NAMALWA (cell line): ENCODE results near the gene TBX1.
"Not testable (repeated sequence)": the region's sequence is repeated elsewhere in the genome, so short reads cannot be mapped to it uniquely, and the experiment has no call there.

Experiments used
- DNase-seq: peaks from one replicate; pipeline ENCODE4 v3.0.0-alpha.2; 2015; ENCODE audit warnings: low spot score

Gene TBX1

DNA sequence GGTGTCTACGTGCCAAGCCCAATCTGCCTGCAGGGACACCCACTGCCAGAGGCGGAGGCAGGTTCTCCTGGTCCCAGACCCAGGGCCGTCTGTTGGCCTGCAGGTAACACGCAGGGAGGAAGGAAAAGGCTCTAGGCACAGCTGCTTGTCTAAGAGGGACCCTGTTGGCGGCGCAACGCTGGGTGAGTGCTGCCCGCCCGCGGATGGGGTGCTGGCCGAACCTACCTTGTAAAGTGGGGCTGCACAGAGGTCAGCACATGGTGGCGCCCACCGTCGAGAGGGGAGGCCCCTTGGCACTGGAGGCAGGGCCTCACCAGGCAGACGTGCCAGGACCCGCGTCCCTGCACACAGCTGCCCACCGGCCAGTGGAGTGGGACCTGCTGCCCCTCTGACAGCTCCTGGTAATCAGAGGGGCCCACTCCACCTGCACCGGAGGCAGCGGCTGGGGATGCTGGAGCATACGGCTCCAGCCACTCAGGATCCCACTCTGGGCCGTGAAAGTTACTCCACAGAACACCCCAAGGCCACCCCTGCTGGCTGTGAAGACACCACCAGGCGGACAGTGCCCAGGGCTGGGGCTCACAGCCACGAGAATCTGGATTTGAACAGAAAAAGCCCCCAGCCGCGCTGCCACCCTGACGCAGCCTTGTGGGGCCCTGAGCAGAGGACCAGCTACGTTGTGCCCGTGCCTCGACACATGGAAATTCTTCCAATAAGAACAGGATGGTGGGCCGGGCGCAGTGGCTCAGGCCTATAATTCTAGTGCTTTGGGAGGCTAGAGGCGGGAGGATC is 24.0 kb downstream of the TBX1 start:
- no peak for DNase-seq

DNA sequence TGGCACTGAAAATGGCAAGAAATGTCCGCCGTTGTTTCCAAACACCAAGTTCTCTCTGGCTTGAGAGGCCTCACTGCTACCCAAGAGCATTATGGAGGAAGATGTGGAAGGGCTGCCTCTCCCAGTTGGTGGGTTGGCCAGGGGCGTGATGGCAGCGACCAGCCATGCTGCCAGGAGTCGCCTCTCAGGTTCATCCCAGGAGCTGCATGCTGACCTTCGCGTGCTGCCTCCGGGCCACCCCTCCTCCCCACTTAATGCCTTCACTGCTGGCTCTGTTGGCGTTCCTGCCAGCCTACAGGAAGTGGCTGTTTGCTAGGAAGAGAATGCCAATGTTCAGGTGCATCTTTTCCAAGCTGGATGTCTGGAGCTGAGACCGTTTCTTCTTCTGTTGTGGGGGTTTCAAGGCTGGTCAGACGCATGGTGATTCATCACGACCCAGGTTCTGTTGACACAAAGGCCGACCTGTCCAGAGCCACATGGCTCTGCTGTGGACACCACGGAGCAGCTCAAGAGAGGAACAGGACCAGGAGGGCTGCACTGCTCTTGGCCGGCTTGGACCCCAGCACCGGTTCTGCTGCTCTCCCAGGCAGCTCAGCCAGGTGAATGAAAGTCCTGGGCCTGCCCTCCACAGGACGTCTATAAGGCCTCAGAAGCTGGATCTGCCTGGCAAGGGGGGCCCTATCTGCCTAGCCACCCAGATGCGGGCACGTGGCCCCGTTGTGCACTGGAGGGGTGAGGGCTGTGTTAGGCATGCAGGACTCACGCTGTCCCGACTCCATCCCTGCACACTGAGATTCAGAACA is 25.1 kb downstream of the TBX1 start:
- no peak for DNase-seq

DNA sequence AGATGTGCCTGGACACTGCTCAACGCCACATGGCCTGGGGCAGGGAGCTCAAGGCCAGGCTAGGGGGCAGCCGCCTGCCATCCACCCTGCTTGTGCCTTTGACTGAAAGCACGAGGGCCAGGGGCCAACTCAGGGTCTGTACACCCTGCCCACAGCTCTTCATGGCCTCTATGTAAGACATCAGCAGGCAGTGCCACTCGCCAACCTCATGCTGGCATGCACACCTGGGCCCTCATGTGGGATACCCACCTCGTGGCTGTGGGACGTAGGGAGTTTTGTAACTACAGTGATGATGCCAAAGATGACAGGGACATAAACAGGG is 25.6 kb downstream of the TBX1 start:
- no peak for DNase-seq

DNA sequence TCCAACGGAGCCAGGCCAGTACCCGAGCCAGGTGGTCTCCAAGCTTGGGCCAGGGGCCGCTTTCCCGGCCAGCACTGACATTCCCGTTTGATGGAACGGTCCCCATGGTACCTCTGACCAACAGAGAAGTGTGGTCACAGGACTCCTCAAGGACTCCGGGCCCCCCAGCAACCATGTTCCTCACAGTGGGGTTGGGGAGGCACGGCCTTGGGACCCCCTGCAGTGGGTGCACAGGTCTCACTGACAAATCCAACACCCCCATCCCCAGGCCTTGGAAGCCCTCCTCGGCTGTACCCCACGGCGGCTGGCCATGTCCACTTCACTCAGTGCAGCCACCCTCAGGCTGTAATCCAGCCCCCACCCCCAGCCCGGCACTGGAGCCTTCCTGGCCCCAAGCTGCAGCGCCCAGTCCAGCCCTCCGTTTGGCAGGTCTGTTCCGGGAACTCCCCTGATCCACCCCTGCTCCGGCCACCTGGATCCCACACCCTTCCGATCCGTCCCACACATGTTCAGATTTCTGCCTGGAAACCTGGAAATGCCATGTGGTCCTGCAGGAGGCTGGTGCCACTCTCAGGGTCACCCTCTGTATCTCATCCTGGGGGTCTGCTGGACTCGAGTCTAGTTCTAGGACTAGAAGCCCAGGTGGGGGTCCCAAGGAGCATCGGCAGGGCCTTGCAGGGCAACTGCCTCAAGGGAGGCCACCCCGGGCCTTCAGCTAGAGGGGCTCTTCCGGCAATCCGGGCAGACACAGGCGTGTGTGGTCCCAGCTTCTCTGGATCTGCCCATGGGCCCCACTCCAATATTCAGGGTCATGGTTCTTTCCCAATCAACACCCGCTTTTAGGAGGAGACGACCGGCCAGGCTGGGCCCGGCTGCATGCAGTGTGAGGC is 26.6 kb downstream of the TBX1 start:
- no peak for DNase-seq

DNA sequence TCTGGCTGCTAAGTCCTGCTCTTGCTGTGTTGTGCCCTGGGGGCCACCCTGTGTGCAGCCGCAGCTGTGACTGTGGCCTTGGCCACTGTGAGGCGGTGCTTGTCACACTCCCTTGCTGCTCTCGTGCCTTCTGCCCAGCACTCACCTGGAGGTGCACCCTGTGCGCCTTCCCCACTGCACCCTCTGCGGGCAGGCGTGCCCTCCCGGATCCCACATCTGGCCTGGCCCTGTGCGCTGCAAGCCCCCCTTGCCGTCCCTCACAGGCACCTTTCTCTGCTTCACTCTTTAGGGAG is 27.2 kb downstream of the TBX1 start:
- DNase-seq: no peak

DNA sequence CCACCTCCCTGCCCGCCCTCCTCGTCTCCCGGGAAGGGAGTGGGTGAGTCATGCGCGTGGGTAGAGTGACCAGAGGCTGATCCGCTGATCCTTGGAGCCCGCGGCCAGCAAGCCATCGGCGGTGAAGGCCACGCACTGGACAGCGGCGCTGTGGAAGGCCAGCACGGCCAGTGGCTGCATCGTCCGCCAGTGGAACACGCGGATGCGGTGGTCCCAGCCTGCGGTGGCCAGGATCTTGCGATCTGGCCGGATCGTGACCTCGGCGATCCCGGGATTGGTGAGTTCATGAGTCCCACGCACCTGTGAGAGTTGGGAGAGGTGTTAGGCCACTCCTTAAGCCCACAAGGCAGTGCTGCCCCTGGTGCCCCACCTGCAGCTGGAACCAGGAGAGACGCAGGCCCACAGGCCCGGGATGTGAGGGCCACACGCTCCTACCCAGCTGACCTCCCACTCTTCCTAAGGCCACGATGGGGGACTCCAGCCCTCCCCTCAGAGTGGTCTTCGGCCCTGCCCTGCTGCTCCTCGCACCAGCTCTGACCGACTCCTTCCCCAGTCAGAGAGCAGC is 28.2 kb downstream of the TBX1 start:
- DNase-seq: no peak

DNA sequence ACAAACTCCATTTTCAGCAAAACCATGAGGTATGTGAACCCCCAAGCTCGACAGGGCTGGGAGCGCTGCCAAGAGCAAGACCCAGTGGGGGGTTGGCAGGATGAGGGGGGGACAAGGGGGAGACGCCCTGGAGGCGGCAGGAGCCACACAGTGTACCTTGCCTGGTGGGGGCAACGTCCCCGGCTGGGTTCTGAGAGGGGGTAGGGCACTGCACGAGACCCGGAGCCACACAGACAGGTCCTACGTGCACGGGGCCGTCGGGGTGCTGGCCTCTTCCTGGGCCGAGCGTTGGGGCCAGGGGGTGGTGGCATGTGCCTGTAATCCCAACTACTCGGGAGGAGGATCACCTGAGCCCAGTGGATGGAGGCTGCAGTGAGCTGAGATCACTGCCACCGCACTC is 28.8 kb downstream of the TBX1 start:
- no peak for DNase-seq

DNA sequence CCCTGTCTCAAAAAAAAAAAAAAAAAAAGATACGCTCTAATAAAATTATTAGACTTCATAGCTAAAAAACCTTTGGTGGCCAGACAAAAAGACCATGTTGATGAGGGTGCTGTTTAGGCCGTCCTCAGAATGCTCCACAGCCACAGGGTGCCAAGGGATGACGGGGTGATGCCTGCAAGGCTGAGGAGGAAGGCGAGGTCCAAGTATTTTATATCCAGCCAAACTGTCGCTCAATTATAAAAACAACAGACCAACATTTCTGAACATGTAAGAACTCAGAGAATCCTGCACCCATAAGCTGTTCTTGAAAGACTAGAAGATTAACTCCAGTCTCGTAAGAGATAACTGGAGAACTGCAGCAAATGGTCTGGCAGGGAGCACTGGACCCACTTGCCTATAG is 29.2 kb downstream of the TBX1 start:
- no peak for DNase-seq

DNA sequence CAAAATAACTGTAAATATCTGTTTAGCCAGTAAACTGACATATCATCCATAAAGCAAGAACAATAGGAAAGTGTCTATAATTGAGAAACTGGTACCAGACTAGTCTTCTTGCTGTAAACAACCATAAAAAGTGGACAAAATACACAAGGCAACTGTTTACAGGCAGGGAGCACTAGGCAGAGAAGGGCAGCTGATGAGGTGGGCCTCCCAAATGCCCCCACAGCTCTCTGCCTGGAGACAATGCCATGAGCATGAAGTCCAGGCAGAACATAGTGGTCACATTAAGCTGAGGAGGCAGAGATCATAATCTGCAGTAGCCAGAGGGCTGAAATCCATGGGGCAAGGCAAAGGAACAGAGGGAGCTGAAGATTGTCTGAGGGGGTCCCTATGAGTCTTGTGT is 30.7 kb downstream of the TBX1 start:
- DNase-seq: no peak

DNA sequence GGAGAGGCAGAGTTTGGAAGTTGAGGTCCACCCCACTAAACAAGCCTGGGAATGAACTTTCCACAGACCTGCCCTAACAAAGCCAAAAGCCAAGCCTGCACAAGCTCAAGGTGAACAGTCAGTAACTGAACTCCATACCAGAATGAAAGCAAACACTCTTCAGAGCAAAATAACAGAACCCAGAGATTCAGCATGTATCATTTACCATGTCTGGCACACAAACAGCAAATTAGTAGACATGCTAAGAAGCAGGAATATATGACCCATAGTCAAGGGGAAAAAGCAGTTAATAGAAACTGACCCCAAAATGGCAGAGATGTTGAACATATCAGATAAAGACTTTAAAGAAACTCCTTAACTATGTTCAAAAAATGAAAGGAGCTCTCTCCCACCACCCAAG is 31.3 kb downstream of the TBX1 start:
- DNase-seq: no peak

DNA sequence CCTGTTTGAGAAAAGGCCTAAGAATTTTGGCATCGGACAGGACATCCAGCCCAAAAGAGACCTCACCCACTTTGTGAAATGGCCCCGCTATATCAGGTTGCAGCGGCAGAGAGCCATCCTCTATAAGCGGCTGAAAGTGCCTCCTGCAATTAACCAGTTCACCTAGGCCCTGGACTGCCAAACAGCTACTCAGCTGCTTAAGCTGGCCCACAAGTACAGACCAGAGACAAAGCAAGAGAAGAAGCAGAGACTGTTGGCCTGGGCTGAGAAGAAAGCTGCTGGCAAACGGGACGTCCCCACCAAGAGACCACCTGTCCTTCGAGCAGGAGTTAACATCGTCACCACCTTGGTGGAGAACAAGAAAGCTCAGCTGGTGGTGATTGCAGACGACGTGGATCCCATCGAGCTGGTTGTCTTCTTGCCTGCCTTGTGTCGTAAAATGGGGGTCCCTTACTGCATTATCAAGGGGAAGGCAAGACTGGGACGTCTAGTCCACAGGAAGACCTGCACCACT is 31.9 kb downstream of the TBX1 start:
- not testable (repeated sequence) for DNase-seq

DNA sequence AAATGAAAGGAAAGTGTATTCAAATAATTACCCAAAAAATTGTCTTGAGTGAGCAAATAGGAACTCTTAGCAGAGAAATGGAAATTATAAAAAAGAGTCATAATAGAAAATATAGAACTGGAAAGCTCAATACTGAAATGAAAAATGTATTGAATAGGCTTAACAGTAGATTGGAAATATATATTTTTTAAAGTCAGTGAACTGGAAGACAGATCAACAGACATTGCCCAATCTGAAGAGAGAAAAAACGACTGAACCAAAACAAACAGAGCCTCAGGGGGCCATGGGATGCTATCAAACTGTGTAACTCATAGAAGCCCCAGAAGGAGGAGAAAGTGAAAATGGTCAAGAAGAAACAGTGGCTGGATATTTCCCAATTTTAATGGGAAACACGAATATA is 32.6 kb downstream of the TBX1 start:
- DNase-seq: no peak

DNA sequence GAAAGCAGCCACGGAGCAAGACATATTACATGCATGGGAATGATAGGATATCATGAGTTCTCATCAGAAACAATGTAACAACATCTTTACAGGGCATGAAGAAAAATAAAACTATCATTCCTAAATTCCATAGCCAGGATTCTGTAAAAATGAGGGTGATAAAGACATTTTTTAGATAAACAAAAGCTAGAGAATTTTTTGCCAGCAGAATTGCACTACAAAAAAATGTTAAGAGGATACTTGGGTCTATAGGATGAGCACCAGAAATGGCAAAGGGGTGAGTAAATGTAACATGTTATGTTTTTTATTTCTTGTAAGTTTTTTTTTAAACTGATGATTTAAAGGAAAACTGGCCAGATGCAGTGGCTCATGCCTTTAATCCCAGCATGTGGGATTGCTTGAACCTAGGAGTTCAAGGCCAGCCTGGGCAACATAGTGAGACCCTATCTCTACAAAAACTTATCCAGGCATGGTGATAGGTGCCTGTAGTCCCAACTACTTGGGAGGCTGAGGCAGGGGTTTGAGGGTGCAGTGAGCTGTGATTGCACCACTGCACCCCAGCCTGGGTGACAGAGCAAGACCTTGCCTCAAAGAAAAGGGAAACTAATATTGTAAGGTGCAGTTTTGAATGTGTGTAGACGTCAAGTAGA is 33.2 kb downstream of the TBX1 start:
- no peak for DNase-seq

DNA sequence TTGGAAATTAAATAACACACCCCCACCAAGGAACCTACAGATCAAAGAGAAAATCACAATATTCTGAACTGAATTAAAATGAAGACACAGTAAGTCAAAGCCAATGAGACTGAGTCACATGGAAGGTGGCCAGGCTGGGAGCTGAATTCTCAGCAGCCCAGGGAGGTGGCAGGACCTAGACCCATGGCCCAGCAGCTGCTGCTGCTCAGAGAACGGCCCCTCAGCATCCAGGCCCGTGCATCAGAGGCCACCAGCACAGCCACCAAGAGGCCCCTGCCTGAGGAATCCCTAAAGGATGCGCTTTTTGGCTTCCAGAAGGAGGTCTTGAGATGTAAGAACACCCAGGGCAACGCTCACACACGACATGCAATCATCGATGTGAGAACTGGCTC is 35.0 kb downstream of the TBX1 start:
- no peak for DNase-seq

DNA sequence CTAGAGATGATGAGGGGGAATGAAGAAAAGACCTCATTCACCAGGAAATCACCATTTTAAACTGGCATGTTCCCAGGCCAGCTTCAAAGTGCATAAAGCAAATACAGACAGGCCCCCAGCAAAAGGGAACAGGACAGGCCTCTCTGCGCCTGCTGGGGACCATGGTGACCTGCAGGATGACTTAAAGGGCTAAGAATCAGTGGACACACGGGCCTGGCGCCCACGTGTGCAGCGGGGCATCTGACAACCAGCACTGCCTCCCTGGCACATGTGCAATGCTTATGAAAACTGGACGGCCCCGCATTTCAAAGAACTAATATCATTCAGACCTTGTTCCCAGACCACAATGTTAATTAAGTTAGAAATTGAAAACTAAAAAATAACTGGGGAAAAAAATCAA is 35.6 kb downstream of the TBX1 start:
- no peak for DNase-seq

DNA sequence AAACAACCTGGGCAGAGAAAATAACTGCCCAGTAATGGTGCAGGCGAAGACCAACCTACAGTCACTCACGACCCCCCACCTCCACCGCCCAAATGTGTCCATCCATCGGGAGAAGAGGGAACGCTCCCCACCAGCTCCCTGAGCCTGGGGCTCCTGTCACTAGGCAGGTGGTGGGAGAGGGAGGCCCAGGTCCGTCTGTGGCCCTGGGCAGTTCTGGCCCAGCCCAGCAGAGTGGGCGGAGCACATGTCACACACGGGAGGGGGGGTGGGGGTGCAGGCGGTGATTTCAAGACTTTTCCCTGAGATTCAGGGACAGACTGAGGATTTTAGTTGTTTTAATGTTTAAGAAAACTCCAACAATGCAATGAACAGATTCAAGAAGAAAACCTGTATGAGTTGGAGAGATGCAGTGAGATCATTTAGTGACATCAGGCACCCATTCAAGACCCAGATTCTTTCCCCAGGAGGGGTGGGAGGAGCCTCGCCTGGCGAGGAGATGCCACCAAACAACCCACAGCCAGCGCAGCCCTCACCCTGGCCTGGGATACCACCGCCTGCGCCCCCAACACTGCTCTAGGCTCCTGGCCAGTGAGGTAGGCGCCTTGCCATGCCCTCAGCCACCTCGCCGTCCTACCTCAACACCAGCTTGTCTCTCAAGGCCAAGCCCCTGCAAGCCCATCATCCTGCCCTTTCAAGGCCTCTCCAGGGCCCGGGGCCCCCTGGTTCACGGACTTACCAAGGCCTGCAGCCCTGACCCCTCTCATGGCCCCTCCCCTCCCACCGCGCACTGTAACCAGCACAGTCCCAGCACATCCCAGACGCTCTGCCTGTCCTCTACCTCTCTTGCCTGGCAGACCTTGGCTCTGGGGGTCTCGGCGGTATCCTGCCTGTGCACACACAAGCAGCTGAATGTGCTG is 36.8 kb downstream of the TBX1 start:
- DNase-seq: no peak

DNA sequence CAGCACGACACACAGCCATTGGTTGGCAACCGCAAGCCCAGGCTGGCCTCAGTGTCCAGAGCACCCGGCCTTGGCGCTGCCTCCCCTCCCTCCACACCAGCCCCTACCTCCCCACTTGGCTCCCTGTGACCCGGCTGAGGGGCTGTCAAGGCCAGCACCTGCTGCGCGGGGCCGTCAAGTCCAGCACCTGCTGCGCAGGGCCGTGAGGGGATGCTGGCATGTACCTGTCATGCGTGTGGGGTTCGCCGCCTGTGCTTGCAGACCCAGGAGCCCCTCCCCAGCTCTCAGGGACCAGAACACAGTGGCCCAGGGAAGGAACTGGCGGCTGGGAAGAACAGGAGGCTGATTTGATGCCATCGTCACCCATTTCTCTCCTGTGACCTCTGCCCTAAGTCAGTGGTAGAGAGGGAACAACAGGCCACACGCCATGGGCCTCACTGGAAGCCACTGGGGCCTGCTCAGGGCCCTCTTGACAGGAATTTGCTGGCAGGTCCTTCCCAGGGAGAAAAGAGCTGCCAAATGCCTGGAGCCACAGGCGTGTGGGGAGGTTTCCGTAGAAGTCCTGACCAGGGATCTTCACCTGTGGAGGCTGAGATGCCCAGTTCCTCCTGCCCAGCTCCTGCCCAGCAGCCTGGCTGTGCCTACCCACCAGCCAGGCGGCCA is 37.6 kb downstream of the TBX1 start:
- no peak for DNase-seq

DNA sequence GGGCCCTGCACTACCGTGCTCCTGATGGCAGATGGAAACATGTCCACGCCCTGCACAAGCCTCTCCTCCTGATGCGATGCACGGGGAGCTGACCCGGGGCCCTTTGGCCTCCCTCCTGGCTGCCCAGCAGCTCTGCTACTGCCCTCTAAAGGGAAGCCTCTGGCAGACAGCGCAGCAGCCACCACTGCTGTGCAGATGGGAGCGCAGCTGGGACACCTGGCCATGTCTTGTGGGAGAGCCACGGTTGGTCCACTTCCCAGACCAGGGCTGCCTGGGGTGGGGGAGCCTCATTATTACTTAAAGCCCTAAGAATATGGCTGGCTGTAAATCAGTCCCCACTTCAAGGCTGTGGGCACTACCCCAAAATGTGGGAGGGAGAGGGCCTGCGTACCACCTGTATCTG is 38.3 kb downstream of the TBX1 start:
- DNase-seq: no peak

DNA sequence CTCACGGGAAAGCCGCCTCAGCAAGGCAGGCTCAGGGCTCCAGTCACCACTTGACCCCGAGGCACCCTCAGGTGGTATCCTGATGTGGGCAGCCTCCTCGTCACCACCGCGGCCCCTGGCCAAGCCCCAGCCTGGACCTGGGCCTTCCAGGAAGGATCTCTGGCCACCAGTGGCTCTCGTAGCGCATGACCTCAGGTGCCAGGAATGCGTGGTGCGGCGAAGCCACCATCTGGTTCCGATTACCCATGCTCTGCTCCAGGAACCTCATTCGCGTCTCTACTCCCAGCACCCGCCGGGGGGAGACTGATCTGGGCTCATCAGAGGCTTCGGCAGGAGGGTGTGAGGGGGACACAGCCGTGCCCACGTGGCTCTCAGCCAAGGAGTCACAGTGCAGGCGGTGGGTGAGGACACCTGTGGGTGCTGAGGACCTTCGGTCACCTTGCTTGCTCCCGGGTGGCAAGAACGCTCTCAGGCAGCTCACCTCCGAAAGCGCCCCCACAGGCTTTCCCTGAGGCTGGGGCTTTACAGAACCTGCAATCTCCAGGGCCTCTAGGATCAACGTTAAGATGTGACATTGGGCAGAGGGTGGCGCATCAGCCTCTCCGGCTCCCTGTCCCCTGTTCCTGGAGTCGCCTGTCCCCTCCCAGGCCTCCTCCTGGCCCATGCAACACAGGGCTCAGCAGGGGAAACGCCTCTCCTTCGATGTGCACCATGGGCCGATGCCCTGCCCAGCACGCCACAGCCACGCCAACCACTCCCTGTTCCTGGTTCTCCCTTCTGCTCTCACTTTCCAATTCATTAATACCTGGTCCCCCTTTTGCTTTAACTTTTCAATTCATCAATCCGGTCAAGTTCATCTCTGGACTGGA is 39.0 kb downstream of the TBX1 start:
- DNase-seq: no peak
